ES-I3 (cell line): ENCODE results near the gene OSBPL6.

Source experiments
- H3K36me3 ChIP-seq: 2 replicates; pipeline ENCODE4 v1.6.1; 2013; ENCODE audit warnings: mild to moderate bottlenecking, low read length, control low read depth, moderate library complexity; ENCODE audit not compliant: insufficient read depth
- H3K4me1 ChIP-seq: 2 replicates; pipeline ENCODE4 v1.6.1; 2013; ENCODE audit warnings: mild to moderate bottlenecking, control low read depth, low read length; ENCODE audit not compliant: insufficient read depth
- H3K9ac ChIP-seq: 2 replicates; pipeline ENCODE4 v1.6.1; 2013; ENCODE audit warnings: low read depth, mild to moderate bottlenecking, low read length, moderate library complexity
- H3K9me3 ChIP-seq: 2 replicates; pipeline ENCODE4 v1.6.1; 2013; ENCODE audit warnings: mild to moderate bottlenecking, low read length, moderate library complexity; ENCODE audit not compliant: control insufficient read depth, insufficient read depth

Gene OSBPL6

DNA sequence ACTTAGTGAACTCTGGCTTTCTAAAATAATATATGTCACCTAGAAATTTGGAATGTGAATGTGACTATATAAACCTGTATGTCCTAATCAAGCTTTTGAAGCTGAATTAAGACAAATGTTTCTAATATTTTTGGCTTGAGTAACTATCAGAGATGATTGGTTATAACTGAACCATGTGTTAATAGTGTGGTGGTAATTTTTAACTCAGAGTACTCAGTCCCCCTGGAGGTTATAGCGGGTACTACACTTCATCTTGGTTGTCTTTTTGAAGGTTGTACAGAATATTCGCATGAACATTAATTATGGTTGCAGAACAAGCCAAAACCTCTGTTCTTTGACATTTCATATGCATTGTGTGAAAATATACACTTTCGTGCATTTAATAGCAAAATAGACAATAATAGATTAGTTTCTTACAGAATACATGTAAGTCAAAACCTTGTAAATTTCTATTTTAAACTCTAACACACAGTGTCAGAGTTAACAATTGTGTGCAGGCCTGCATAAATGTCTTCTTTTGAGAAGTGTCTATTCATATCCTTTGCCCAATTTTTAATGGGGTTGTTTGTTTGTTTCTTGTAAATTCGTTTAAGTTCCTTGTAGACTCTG, 86.0 kb downstream of the OSBPL6 start:
- Histone ChIP-seq H3K9ac (no peak overlapping the region), H3K36me3 (no peaks in the 10 kb centered on the region), H3K9me3 (no peaks in the 10 kb centered on the region), H3K4me1 (peaks cover 28% of the 10 kb centered on the region)

DNA sequence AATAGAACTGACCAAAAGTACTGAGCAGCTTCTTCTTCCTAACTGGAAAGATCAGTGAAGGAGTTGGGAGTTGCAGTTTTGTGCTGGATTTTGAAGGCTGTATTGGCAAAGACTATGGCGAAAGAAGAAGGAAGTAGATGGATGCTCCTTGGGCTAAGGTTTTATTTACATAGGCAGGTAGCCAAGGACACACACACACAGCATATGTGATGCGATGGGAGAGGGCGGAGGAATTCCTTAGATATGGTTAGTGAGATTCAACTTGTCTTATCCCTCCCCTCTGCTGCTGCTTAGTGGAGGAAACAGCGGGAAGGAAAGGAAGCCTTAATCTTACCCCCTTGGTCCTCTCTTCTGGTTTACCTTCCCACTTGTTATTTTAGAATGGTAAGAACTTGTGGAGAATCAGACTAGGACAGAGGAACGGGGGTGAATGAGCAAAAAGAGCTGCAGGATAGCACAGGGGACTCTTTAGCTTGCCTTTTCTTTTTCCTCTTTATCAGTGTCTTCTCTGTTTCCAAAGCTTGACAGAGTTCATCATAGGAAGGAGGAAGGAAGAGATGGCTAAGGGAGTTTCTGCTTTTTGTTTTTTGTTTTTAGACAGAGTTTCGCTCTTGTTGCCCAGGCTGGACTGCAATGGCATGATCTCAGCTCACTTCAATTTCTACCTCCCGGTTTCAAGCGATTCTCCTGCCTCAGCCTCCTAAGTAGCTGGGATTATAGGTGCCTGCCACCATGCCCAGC, 87.9 kb downstream of the OSBPL6 start:
- Histone ChIP-seq H3K4me1 (peaks cover 23% of the 10 kb centered on the region), H3K9me3 (no peaks in the 10 kb centered on the region), H3K9ac (no peak overlapping the region), H3K36me3 (no peaks in the 10 kb centered on the region)

DNA sequence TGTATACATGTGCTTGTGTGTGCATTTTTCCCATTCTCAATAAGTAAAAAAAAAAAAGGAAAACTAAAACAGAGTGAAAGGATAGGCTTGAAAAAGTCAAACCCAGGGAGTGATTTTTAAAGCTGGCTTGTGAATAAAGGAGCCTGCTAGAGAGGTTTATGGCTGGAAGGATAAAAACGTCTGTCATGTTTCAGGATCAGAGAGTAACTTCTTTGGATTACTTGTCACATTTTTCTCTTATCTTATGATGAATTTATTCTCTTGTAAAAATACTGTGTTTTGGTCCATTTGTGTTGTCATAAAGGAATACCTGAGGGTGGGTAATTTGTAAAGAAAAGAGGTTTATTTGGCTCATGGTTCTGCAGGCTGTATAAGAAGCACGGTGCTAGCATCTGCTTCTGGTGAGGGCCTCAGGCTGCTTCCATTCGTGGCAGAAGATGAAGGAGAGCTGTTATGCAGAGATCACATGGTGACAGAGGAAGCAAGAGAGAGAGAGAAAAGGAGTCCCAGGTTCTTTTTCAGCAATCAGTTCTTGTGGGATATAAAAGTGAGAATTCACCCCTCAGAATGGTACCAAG, 89.1 kb downstream of the OSBPL6 start:
- no peak overlapping the region for H3K9ac ChIP-seq
- no peaks in the 10 kb centered on the region for H3K9me3 ChIP-seq
- peaks cover 17% of the 10 kb centered on the region for H3K4me1 ChIP-seq
- no peaks in the 10 kb centered on the region for H3K36me3 ChIP-seq

DNA sequence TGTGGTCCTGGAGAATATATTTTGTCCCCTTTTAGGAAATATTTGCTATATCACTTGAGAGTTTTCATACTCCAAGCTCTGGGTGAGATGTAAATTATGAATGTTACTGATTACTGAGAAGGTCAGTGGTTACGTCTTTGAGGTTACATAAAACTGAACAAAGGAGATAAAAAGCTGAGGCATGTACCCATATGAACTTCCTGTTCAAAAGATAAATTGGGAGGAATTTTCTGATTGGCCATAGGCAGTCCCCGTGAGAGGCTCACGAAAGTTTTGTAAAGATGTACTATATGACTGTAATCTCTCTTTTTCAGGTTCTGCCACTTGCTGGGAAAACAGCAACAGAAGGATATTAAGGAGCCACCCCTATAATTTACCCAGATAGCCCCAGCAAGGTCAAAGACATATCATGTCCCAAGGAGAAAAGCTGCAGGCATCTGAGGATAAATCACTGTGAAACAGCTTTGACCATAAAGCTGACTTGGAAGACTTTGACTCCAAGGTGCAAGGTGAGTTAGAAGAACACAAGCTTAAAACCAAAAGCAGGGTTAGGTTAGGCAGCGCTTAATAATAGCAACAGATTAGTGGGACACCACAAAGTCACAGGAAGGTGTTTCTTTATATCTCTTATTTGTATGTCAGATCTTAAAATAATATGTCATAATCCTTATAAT, 90.4 kb downstream of the OSBPL6 start:
- Histone ChIP-seq H3K9ac (no peak overlapping the region), H3K4me1 (peaks cover 7% of the 10 kb centered on the region; the same call in 1 of the 2 replicates), H3K9me3 (no peaks in the 10 kb centered on the region), H3K36me3 (no peaks in the 10 kb centered on the region)

DNA sequence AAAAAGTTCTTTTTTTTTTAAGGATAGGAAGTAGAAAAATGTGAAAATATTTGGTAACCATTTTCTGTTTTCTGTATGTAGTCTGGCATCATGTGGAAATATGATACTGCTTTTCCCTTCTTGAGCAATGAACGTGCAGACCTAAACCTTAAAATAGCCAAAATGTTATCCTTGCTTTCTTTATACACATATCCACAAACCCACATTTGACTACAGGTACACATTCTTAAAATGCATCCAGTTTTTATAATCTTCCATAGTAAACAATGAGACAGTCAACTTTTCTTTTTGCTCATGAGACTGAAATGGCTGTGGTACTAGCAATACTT, 90.9 kb downstream of the OSBPL6 start:
- Histone ChIP-seq H3K36me3 (no peaks in the 10 kb centered on the region), H3K9ac (no peak overlapping the region), H3K9me3 (no peaks in the 10 kb centered on the region), H3K4me1 (peaks cover 7% of the 10 kb centered on the region; the same call in 1 of the 2 replicates)

DNA sequence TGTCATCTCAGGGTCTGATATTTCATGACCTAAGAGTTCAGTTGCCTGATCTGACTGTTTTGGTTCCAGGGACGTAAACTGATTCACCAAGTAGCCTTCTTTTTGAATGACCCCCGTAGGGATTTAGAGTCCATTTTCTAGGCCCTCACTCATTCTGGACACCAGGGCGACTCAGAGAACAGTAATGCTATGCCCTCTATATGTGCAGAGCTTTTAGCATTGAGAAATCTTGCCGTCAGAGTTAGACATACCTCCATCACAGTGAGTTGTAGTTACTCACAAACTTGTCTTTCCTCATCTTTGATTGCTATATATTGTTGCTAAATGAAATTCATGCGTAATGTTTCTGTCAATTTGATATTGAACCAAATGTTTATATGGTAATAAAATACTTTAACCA, 92.3 kb downstream of the OSBPL6 start:
- H3K9me3 ChIP-seq, result no peaks in the 10 kb centered on the region
- H3K36me3 ChIP-seq, result no peaks in the 10 kb centered on the region
- H3K9ac ChIP-seq, result no peak overlapping the region
- H3K4me1 ChIP-seq, result peaks cover 7% of the 10 kb centered on the region; the same call in 1 of the 2 replicates

DNA sequence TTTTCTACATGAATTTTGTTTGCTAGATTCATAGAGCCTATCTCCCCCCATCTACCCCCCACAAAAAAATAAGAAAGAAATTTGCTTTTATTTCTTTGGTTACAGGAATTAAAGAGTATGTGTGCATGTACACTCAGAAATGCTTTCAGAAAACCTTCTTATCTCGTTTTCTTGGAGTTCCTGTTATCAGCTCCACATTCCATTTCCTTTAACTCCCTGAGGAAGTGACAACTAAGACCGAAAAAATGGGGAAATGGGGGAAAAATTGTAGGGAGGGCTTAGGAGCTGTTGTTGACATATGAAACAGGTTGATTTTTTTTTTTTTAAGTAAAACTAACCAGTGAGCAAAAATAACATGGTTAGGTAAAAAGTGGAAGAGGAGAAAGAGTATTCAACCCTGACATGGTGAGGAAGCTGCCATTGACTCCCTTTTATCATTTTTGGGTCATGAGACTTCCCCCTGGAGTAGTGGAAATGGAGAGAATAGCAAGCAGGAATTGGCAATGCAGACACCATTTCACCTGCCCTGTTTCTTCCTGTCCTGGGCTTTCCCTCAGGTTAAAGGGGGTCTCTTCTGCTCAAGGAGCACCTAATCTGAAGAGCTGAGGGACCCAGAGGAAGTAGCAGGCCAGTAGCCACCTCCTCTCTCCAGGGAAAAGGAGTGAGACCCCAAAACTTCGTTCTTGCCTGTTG, 93.5 kb downstream of the OSBPL6 start:
- H3K9ac ChIP-seq, result no peak overlapping the region
- no peaks in the 10 kb centered on the region for H3K4me1 ChIP-seq
- H3K9me3 ChIP-seq, result no peaks in the 10 kb centered on the region
- no peaks in the 10 kb centered on the region for H3K36me3 ChIP-seq

DNA sequence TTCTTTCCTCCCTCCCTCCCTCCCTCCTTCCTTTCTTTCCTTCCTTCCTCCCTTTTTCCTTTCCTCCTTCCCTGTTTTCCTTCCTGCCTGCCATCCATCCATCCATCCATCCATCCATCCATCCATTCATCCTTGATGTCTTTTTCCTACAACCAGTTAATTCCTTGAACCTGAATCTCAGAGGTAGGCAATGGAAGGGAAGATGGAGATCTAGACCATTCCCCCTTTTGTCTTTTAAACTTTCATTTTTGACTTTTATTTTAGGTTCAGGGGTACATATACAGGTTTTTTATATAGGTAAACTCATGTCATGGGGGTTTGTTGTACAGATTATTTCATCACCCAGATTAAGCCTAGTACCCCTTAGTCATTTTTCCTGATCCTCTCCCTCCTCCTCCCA, 97.4 kb downstream of the OSBPL6 start:
- Histone ChIP-seq H3K9me3 (no peaks in the 10 kb centered on the region), H3K36me3 (no peaks in the 10 kb centered on the region), H3K9ac (no peak overlapping the region), H3K4me1 (no peaks in the 10 kb centered on the region)

DNA sequence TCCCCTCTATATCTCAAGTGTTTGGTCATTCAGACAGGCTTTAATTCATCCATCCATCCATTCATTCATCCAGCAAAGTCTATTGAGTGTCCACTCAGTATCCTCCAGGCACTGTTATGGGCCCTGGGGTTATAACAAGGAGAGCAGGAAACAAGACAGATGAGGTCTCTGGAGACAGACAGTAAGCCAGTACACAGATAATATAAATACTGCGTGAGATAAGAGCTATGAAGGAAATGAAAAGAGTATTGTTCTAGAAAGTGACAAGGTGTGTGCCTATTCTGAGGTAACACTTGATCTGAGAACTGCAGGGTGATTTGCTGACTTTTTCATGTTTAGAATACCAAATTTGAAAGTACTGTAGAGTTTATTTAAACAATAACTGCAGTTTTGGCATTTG, 98.3 kb downstream of the OSBPL6 start:
- H3K9ac ChIP-seq, result no peak overlapping the region
- H3K36me3 ChIP-seq, result no peaks in the 10 kb centered on the region
- H3K9me3 ChIP-seq, result no peaks in the 10 kb centered on the region
- no peaks in the 10 kb centered on the region for H3K4me1 ChIP-seq

DNA sequence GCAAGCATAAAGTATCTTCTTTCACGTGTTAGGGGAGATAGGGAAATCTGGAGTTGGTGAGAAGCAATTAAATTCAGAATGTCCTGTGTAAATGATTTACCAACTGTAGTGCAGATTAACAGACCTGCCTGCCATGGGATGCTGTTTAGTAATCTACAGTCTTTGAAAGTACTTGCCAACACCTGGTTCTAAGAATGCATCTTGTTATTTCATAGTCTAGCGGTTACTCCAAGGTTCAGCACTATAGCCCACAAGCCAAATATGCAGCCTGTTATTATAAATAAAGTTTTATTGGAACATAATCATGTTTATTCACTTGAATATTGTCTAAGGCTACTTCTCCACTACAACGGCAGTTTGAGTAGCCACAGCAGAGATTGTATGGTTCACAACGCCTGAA, 100.8 kb downstream of the OSBPL6 start:
- Histone ChIP-seq H3K9ac (no peak overlapping the region), H3K9me3 (no peaks in the 10 kb centered on the region), H3K36me3 (no peaks in the 10 kb centered on the region), H3K4me1 (no peaks in the 10 kb centered on the region)

DNA sequence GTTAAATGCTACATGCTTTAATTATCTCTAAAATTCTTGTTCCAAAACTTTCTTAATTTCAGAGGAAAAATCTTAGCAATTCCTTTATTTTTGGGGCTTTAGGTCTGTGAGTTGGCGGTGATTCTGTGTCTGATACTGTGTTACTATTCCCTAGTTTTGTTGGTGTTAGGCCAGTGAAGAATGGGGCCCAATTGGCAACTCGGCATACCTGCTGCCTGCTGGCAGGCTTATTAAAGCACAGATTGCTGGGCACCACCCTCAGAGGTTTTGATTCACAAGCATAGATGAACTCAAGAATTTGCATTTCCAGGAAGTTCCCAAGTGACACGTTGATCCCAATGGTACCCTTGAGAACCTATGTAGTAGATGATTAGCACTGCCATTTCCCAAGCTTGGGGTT, 101.6 kb downstream of the OSBPL6 start:
- H3K4me1 ChIP-seq, result no peaks in the 10 kb centered on the region
- no peaks in the 10 kb centered on the region for H3K36me3 ChIP-seq
- H3K9me3 ChIP-seq, result no peaks in the 10 kb centered on the region
- no peak overlapping the region for H3K9ac ChIP-seq

DNA sequence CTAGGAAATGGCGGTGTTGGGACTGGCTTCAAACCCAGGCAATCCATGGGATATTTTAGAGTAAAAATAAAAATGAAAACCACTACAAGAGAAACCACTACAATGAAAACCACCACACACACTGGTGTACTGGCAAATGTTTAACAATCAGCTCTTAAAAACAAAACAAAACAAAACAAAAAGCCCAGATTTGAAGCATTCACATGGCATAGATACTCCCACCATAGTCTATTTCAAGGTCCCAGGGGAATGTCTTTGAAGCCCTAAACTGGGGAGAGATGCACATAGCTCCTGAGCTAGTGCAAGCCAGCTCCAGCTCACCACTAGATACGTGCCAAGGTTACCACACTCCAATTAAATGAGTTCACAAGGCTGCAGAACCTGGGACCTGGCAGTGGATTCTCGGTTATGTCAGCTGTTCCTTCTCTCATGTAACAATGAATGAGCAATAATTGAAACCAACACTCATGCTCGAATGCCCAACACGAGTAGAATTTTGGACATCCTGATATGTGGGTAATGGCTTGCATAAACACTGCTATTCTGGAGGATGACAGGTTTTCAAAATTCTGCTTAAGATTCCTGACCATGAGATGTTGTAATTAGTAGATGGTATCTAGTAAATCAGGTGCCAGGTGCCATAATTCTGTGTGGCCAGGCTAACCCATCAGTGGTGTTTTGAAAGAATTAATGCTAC, 102.2 kb downstream of the OSBPL6 start:
- Histone ChIP-seq H3K36me3 (no peaks in the 10 kb centered on the region), H3K9ac (no peak overlapping the region), H3K4me1 (no peaks in the 10 kb centered on the region), H3K9me3 (no peaks in the 10 kb centered on the region)

DNA sequence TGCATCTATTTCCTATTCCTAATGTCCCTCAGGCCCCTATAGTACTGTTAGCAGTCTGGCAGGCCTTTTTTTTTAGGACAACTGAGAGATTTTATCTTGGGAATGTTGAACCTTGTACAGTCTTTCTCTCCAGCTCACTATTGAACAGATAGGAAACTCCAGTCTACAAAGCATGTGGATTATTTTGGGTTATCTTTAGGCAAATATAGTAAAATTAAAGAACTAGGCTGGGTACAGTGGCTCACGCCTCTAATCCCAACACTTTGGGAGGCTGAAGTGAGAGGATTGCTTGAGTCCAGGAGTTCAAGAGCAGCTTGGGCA, 102.7 kb downstream of the OSBPL6 start:
- no peak overlapping the region for H3K9ac ChIP-seq

DNA sequence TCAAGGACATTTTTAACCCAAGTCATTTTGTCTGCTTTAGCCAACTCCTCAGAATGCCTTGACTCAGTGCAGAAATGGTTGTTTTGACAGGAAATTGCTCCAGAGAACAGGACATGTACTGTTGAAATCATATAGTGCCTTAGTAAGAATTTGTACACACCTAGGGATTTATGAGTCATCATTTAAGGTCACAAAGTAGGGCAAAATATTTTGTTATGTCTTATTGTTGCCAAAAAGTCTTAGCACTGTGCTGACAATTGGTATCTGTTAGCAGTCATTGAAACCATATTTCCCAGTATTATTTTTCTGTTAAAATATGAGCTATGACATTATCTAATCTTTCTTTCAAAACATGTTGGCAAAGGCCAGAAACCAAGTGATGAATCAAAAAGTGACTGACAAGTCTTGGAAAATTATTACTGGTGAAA, 104.5 kb downstream of the OSBPL6 start:
- Histone ChIP-seq H3K4me1 (no peaks in the 10 kb centered on the region), H3K36me3 (no peaks in the 10 kb centered on the region), H3K9me3 (no peaks in the 10 kb centered on the region), H3K9ac (no peak overlapping the region)

More for the DNA sequence above, 102.7 kb downstream of the OSBPL6 start:
- Histone ChIP-seq H3K4me1 (no peaks in the 10 kb centered on the region), H3K36me3 (no peaks in the 10 kb centered on the region), H3K9me3 (no peaks in the 10 kb centered on the region)
